Loucy (cell line): ENCODE results near the gene MYBL2.

Experiments
- CTCF ChIP-seq: fragments of 200-600 bp; sonication (generic); conservative IDR thresholded peaks from 2 replicates; pipeline ENCODE4 v1.5.1; 2014; ENCODE audit warnings: mild to moderate bottlenecking, antibody characterized with exemption, low read length
- EZH2phosphoT487 ChIP-seq: fragments of 200-600 bp; IDR thresholded peaks from 2 replicates; pipeline ENCODE4 v1.6.1; 2018; ENCODE audit warnings: antibody characterized with exemption, mild to moderate bottlenecking, moderate library complexity, borderline replicate concordance

DNA sequence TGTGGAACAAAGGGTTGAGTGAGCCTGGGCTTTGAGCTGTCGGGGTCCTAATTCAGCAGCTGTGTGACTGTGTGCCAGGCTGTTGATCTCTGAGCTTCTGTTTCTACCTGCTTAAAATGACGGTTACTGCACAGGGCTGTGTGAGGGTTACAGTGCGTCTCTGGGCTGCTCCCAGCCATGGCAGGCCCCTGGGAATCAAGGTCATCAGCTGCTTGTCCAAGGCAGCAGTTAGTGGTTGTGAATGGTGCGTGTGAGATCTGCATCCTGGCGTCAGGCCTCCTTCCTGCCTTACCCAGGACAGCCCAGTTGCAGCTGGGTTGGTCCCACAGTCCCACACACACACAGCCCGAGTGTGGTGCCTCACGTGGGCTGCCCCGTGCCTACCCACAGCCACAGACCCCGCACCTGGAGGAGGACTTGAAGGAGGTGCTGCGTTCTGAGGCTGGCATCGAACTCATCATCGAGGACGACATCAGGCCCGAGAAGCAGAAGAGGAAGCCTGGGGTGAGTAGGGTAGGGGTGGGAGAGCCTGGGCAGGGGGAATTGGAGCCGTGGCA, 44.3 kb downstream of the MYBL2 start:
- no peak for TF ChIP-seq CTCF
- TF ChIP-seq EZH2phosphoT487: no peak
